ENCODE results near the gene NOB1. TPM values are rescaled to one million over a fixed set of nuclear protein-coding genes. Genes with fewer than 3 reads are reported as not detected.

Gene NOB1
- 16.5 and 27.6 TPM in 2 replicates for total RNA-seq

GRCh38 chr16:69754469-69755310, at the start of gene NOB1:
Gene NOB1, minus strand, starts transcription at chr16:69754926. Its CDS starts 16 bp downstream, at chr16:69754910.

GRCh38 chr16:69761983-69762813, 7.5 kb upstream of the NOB1 start, which contains the start of gene WWP2:
Gene WWP2, plus strand, starts transcription at chr16:69762332. Its CDS starts 24,679 bp downstream, at chr16:69787011.

GRCh38 chr16:69726313-69727060, 28.2 kb downstream of the NOB1 start, which contains the start of gene NQO1:
Gene NQO1, minus strand, starts transcription at chr16:69726560. Its CDS starts 121 bp downstream, at chr16:69726439.

Other genes with a start within 250 kb of the NOB1 start
- 22.9 and 30.0 TPM in 2 replicates for gene NFAT5, start 189.0 kb downstream of the NOB1 start, total RNA-seq
- 72.4 and 143 TPM in 2 replicates for gene NQO1, start 28.4 kb downstream of the NOB1 start, total RNA-seq
- gene WWP2, start 7.4 kb upstream of the NOB1 start, total RNA-seq: 15.9 and 17.4 TPM in 2 replicates
- 0.09 and 0.11 TPM in 2 replicates for gene CLEC18A, start 196.4 kb upstream of the NOB1 start, total RNA-seq

All from dermis lymphatic vessel endothelial cell (primary cell).